Prostate gland (tissue), 1 donor: ENCODE measurements around the gene NR1D2.

Experiments used
- POLR2A ChIP-seq: fragments of 450-650 bp; IDR thresholded peaks from one replicate; pipeline ENCODE4 v1.6.1; 2016; ENCODE audit warnings: antibody characterized with exemption, mild to moderate bottlenecking
- POLR2AphosphoS5 ChIP-seq: sonication (generic); formaldehyde crosslinking; IDR thresholded peaks from one replicate; pipeline ENCODE4 v1.6.1; 2017; ENCODE audit warnings: antibody characterized with exemption

DNA sequence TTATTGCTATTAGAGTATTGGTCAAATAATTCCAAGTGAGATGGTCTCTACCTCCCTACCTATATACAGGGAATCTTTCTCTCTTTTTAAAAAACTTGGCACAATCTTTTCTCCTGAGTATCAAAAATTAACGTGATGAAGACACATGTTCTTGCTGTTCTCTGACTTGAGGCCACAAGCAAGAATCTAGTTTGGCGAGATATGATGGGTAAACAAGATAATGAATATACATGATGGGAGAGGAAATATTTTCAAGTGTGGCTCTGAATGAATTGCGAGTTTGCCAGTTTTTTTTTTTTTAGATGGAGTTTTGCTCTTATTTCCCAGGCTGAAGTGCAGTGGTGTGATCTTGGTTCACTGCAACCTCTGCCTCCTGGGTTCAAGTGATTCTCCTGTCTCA lies 11.6 kb downstream of the NR1D2 start:
- TF ChIP-seq POLR2AphosphoS5 (no peak), POLR2A (no peak)
